Measurements from ENCODE around the gene RTL5. TPM values are rescaled to one million over a fixed set of nuclear protein-coding genes. Genes with fewer than 3 reads are reported as not detected.

Gene RTL5
- polyA plus RNA-seq, 1 donor (not counting 4 experiments of a cell fraction or from before 2014, with no cell fraction given) = 0.09 TPM

DNA sequence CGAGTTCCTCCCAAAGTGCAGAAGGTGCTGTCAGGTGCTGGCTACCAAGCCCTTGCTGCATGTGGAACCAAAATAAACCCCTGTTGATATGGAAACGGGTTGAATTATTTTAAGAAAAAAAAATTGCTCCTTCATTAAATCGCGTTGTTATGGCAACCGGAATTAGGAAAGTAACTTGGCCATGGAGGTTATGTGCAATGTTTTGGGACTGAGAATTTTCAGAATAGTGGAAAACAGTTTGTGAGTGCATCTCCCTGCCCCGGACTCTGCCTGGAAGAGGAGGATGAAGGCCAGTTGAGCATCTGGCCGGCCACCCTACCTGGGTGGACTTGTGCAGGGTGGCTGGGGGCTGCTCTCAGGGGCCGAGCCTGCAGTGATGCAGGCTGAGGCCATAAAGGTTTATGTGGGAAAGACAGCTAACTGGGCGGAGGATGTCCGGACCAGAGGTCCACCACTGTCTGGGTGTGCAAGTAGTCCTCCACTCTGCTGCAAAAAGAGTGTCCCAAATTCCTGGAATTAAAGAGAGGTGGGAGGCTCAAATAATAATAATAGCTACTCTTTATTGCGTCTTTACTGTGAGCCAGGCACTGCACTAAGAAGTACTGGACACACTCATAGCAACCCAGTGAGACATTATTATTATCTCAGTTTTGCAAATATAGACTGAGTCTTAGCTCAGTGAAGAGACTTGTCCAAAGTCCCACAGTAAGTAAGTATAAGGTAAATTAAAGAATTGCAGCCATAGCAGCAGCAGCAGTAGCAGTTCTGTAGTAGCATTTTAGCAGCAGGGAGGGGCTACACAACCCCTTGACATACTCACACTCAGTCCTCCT, 20.6 kb downstream of the RTL5 start:
- FAIRE-seq (no peak), DNase-seq (ENCODE audit: low read depth, low spot score) (no peak)
- dilution Hi-C loops (cut with MboI; ENCODE audit: extremely low pct_ligation_motif_present, low sequenced_read_pairs) = no loop called here
- Histone ChIP-seq H3K9me1 (ENCODE audit: control insufficient read depth, extremely low read depth, insufficient read depth, low read length) (no peaks in the 10 kb centered on the region), H3K9ac (ENCODE audit: control insufficient read depth, extremely low read depth, insufficient read depth, low read length) (no peak overlapping the region), H3K27me3 (ENCODE audit: control insufficient read depth, extremely low read depth, insufficient read depth, low read length) (peaks cover 37% of the 10 kb centered on the region), H3K4me2 (ENCODE audit: control insufficient read depth, extremely low read depth, insufficient read depth, low read depth, low read length) (no peak overlapping the region), H3K27ac (ENCODE audit: control insufficient read depth, insufficient read depth, low read length) (no peak overlapping the region), H3K79me2 (ENCODE audit: control insufficient read depth, insufficient read depth, low read length) (no peaks in the 10 kb centered on the region), H3K4me3 (ENCODE audit: control insufficient read depth in 2 of 3, extremely low read depth in 1 of 3, insufficient read depth in 2 of 3, low read depth in 1 of 3, low read length in 3 of 3) (no peak overlapping the region), H3K4me1 (ENCODE audit: control insufficient read depth, extremely low read depth, insufficient read depth, low read length) (no peaks in the 10 kb centered on the region), H4K20me1 (ENCODE audit: control insufficient read depth, extremely low read depth, insufficient read depth, low read length) (no peaks in the 10 kb centered on the region), H3K9me3 (ENCODE audit: control insufficient read depth, low read depth, low read length) (no peaks in the 10 kb centered on the region), H3K36me3 (ENCODE audit: control insufficient read depth in 2 of 2, extremely low read depth in 1 of 2, insufficient read depth in 2 of 2, low read length in 2 of 2) (no peaks in the 10 kb centered on the region), H2AFZ (ENCODE audit: control insufficient read depth, low read length) (no peak overlapping the region)
- no peak for TF ChIP-seq EZH2 (IDR thresholded peaks at IDR 0.05; ENCODE audit: low read length)
- TF ChIP-seq, protein P1, sequence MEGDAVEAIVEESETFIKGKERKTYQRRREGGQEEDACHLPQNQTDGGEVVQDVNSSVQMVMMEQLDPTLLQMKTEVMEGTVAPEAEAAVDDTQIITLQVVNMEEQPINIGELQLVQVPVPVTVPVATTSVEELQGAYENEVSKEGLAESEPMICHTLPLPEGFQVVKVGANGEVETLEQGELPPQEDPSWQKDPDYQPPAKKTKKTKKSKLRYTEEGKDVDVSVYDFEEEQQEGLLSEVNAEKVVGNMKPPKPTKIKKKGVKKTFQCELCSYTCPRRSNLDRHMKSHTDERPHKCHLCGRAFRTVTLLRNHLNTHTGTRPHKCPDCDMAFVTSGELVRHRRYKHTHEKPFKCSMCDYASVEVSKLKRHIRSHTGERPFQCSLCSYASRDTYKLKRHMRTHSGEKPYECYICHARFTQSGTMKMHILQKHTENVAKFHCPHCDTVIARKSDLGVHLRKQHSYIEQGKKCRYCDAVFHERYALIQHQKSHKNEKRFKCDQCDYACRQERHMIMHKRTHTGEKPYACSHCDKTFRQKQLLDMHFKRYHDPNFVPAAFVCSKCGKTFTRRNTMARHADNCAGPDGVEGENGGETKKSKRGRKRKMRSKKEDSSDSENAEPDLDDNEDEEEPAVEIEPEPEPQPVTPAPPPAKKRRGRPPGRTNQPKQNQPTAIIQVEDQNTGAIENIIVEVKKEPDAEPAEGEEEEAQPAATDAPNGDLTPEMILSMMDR (optimal IDR thresholded peaks at IDR 0.05 in 1 of 3, IDR thresholded peaks at IDR 0.05 in 1 of 3, conservative IDR thresholded peaks at IDR 0.05 in 1 of 3; ENCODE audit: extremely low read depth in 1 of 3, insufficient read depth in 2 of 3, low read length in 3 of 3) = no peak

DNA sequence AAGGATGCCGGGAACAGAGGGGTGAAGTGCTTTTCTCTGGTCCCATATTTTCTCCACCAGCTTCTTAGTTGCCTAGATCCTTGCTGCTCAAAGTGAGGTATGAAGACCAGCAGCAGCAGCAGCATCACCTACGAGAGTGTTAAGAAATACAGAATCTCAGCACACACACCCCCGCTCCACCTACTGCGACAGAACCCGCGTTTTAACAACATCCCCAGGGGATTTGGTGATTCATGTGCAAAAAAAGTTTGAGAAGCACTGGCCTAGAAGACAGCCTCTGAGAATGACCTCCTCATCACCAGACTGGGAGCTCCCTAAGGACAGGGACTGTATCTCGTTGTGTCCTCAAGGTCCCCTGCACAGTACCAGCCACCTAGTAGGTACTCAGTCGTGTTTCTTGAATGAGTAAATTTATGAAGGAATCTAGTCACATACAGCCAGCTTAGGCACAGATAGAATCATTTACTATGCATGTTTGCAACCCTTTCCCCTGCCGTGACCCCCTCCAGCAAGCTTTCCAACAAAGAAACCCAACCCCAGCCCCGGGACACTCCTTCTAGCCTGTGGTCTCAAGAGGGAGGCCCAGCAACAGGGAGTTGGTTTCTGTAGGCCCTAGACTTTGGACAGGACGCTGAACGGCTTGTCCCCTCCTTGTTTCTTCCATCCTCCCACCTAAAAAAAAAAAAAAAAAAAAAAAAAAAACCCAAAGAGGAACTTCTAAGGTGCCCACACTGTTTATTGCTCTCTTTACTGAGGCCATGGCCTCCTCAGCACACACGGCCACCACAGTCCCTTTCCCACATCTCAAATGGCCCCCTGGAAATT, 21.5 kb downstream of the RTL5 start:
- no peak for TF ChIP-seq EZH2 (IDR thresholded peaks at IDR 0.05; ENCODE audit: low read length)
- TF ChIP-seq, protein P1 (optimal IDR thresholded peaks at IDR 0.05 in 1 of 3, IDR thresholded peaks at IDR 0.05 in 1 of 3, conservative IDR thresholded peaks at IDR 0.05 in 1 of 3; ENCODE audit: extremely low read depth in 1 of 3, insufficient read depth in 2 of 3, low read length in 3 of 3) = no peak
- dilution Hi-C loops (cut with MboI; ENCODE audit: extremely low pct_ligation_motif_present, low sequenced_read_pairs) = no loop called here
- no peak for DNase-seq (ENCODE audit: low read depth, low spot score)
- no peaks in the 10 kb centered on the region for H3K79me2 ChIP-seq (ENCODE audit: control insufficient read depth, insufficient read depth, low read length)
- no peak overlapping the region for H3K9ac ChIP-seq (ENCODE audit: control insufficient read depth, extremely low read depth, insufficient read depth, low read length)
- no peak overlapping the region for H3K27ac ChIP-seq (ENCODE audit: control insufficient read depth, insufficient read depth, low read length)
- H3K9me3 ChIP-seq (ENCODE audit: control insufficient read depth, low read depth, low read length) = no peaks in the 10 kb centered on the region
- H3K4me1 ChIP-seq (ENCODE audit: control insufficient read depth, extremely low read depth, insufficient read depth, low read length) = no peaks in the 10 kb centered on the region
- no peak overlapping the region for H3K4me2 ChIP-seq (ENCODE audit: control insufficient read depth, extremely low read depth, insufficient read depth, low read depth, low read length)
- no peaks in the 10 kb centered on the region for H3K36me3 ChIP-seq (ENCODE audit: control insufficient read depth in 2 of 2, extremely low read depth in 1 of 2, insufficient read depth in 2 of 2, low read length in 2 of 2)
- H3K27me3 ChIP-seq (ENCODE audit: control insufficient read depth, extremely low read depth, insufficient read depth, low read length) = peaks cover 37% of the 10 kb centered on the region
- FAIRE-seq = no peak
- no peaks in the 10 kb centered on the region for H4K20me1 ChIP-seq (ENCODE audit: control insufficient read depth, extremely low read depth, insufficient read depth, low read length)
- no peak overlapping the region for H3K4me3 ChIP-seq (ENCODE audit: control insufficient read depth in 2 of 3, extremely low read depth in 1 of 3, insufficient read depth in 2 of 3, low read depth in 1 of 3, low read length in 3 of 3)
- H2AFZ ChIP-seq (ENCODE audit: control insufficient read depth, low read length) = no peak overlapping the region
- no peaks in the 10 kb centered on the region for H3K9me1 ChIP-seq (ENCODE audit: control insufficient read depth, extremely low read depth, insufficient read depth, low read length)
